Lower leg skin (tissue), 3 donors: ENCODE measurements around the gene ARHGAP35.

Experiments
- POLR2A ChIP-seq, 2 donors: fragments of 450-650 bp; IDR thresholded peaks; one replicate each; pipeline ENCODE4 v1.6.1; 2016 to 2017; ENCODE audit warnings: antibody characterized with exemption in 2 of 2, mild to moderate bottlenecking in 1 of 2, moderate library complexity in 1 of 2
- TF ChIP-seq, protein P1 (sequence below), 3 donors: fragments of 450-650 bp; IDR thresholded peaks; one replicate each; pipeline ENCODE4 v1.5.1; 2016; ENCODE audit warnings: antibody characterized with exemption in 3 of 3, mild to moderate bottlenecking in 3 of 3, moderate library complexity in 2 of 3

DNA sequence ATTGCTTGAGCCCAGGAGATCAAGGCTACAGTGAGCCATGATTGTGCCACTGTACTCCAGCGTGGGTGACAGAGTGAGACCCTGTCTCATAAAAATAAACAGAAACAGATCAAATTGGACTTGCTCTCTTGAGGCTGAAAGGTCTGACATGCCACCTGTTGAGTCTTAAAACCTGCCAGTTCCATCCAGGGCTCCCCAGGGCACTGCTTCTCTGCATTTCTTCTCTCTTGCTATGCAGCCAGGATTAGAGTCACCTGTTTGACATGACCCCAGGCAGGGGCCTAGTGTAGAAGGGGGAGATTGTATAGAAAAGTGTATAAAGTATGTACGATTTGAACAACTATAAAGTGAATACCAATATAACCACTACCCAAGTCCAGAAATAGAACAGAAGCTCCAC is 45.4 kb downstream of the ARHGAP35 start:
- no peak for TF ChIP-seq POLR2A (IDR thresholded peaks at IDR 0.05)
- TF ChIP-seq, protein P1, sequence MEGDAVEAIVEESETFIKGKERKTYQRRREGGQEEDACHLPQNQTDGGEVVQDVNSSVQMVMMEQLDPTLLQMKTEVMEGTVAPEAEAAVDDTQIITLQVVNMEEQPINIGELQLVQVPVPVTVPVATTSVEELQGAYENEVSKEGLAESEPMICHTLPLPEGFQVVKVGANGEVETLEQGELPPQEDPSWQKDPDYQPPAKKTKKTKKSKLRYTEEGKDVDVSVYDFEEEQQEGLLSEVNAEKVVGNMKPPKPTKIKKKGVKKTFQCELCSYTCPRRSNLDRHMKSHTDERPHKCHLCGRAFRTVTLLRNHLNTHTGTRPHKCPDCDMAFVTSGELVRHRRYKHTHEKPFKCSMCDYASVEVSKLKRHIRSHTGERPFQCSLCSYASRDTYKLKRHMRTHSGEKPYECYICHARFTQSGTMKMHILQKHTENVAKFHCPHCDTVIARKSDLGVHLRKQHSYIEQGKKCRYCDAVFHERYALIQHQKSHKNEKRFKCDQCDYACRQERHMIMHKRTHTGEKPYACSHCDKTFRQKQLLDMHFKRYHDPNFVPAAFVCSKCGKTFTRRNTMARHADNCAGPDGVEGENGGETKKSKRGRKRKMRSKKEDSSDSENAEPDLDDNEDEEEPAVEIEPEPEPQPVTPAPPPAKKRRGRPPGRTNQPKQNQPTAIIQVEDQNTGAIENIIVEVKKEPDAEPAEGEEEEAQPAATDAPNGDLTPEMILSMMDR (IDR thresholded peaks at IDR 0.05), result no peak
